22Rv1 (cell line): ENCODE measurements around the gene IL19.
A peak's percentile ranks its signal among the peaks of the same experiment; 100 is the strongest.

Experiments
- H3K27ac ChIP-seq: fragments of 450-650 bp; 2 replicates; pipeline ENCODE4 v1.5.1; 2017
- ZFX ChIP-seq: fragments of 450-650 bp; IDR thresholded peaks from 2 replicates; pipeline ENCODE4 v1.6.1; 2017; ENCODE audit warnings: antibody characterized with exemption, borderline replicate concordance
- TF ChIP-seq, protein P1 (sequence below): fragments of 450-650 bp; IDR thresholded peaks from 2 replicates; pipeline ENCODE4 v1.5.1; 2017; ENCODE audit warnings: mild to moderate bottlenecking

Gene IL19, protein sequence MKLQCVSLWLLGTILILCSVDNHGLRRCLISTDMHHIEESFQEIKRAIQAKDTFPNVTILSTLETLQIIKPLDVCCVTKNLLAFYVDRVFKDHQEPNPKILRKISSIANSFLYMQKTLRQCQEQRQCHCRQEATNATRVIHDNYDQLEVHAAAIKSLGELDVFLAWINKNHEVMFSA

GRCh38 chr1:206770531-206771337 lies at the start of gene IL19:
Gene IL19, plus strand, starts transcription at chr1:206770773. Its CDS starts 65,890 bp downstream, at chr1:206836663.
- H3K27ac ChIP-seq, result no peak within 1 kb of the TSS
- TF ChIP-seq ZFX, result no peak
- TF ChIP-seq, protein P1, sequence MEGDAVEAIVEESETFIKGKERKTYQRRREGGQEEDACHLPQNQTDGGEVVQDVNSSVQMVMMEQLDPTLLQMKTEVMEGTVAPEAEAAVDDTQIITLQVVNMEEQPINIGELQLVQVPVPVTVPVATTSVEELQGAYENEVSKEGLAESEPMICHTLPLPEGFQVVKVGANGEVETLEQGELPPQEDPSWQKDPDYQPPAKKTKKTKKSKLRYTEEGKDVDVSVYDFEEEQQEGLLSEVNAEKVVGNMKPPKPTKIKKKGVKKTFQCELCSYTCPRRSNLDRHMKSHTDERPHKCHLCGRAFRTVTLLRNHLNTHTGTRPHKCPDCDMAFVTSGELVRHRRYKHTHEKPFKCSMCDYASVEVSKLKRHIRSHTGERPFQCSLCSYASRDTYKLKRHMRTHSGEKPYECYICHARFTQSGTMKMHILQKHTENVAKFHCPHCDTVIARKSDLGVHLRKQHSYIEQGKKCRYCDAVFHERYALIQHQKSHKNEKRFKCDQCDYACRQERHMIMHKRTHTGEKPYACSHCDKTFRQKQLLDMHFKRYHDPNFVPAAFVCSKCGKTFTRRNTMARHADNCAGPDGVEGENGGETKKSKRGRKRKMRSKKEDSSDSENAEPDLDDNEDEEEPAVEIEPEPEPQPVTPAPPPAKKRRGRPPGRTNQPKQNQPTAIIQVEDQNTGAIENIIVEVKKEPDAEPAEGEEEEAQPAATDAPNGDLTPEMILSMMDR, result no peak

GRCh38 chr1:206721454-206721853 lies 49.1 kb upstream of the IL19 start:
- TF ChIP-seq, protein P1, result no peak
- TF ChIP-seq ZFX, result no peak
- no peak overlapping the region for H3K27ac ChIP-seq

DNA sequence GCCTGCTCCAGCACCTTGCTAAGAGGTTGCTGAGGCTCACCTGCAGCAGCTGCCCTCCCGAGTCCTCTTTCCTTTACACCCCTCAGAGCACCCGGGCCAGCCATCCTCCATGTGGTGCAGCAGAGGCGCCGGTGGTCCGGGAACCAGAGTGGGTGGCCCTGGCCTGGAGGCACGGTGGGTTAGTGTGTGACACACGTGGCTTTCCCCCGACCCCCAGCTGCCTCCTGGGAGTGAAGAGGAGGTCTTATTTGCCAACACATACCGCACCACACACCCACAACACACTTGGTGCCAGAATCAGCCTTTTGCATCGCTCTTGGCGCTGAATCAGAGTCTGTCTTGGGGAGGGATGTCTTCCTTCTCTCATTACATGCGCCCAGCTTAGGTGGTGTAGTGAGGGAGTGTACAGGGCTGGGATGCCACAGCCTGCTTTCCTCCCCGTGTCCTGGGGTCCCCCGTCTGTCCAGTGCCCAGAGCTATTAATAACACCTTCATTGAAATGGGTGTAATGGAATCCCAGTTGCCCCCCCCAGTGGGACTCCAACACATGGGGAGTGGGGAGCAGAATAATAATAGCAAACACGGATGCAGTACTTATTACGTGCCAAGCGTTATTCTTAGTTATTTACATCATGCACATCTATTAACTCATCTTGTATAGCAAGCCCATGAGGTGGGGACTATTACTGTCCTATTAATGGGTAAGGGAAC lies 47.7 kb upstream of the IL19 start:
- TF ChIP-seq ZFX, result no peak
- TF ChIP-seq, protein P1, result no peak

GRCh38 chr1:206723462-206723804 lies 47.1 kb upstream of the IL19 start:
- TF ChIP-seq, protein P1, result no peak
- TF ChIP-seq ZFX, result no peak
- H3K27ac ChIP-seq, result no peak overlapping the region

More for the DNA sequence above, 47.7 kb upstream of the IL19 start:
- H3K27ac ChIP-seq, result no peak overlapping the region

GRCh38 chr1:206723805-206724472 lies 46.6 kb upstream of the IL19 start:
- no peak overlapping the region for H3K27ac ChIP-seq
- TF ChIP-seq ZFX, result no peak
- TF ChIP-seq, protein P1, result no peak

DNA sequence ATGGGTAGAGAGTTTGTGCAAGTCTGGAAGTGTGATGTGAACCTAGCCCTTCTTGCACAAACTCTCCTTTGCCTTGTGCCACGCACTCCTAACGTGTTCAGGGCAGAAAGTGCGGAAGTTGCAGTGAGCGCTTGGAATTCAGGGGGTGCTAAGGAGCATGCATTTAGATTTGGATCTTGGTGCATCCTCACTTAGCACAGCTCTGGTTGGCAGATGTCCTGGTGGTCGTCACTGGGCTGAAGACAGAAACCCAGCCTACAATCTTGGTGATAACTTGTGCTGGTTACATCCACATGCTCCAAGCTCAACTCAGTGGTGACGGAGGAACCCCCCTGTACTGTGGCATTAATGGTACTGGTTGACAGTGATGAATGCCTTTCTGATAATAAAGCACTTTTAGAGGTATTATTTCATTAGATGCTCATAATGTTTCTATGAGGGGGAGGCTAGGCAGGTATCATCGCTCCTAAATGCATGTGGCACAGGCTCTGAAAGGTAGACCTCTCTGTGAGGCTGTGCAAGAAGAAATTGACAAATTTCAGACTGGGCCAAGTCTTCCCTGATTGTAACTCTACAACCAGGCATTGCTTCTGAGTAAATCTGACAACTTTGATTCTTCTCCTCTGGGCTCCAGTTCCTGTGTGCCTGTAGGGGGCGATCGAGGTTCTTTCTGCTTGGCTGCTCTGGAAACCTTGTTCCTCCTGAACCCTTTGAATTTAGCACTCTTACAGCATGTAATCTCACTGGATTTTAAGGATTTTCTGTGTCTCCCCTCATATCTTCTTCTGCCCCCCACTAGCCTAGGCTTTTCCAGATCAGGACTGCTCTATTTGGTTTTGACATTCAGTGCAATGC lies 45.2 kb upstream of the IL19 start:
- H3K27ac ChIP-seq, result no peak overlapping the region
- TF ChIP-seq ZFX, result no peak
- TF ChIP-seq, protein P1, result peak; percentile 58
